Eye (tissue), 1 donor: ENCODE measurements around the gene SULT6B1.
"Not testable (repeated sequence)": the region's sequence is repeated elsewhere in the genome, so short reads cannot be mapped to it uniquely, and the experiment has no call there.

Experiments
- DNase-seq: peaks from one replicate; pipeline ENCODE4 v3.0.0-alpha.2; 2015

The SULT6B1 gene

DNA sequence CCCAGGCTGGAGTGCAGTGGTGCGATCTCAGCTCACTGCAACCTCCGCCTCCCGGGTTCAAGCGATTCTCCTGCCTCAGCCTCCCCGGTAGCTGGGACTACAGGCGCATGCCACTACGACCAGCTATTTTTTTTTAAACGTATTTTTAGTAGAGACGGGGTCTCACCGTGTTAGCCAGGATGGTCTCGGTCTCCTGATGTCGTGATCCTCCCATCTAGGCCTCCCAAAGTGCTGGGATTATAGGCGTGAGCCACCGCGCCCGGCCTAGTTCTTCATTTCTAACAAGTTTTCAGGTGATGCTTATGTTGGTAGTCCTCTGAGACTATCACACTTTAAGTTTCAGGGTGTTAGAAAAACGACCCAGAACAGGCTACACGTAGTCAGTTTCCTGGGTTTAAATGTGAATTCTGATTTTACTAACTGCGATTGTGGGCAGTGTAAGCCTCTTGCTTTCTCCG is 7.4 kb upstream of the SULT6B1 start:
- not testable (repeated sequence) for DNase-seq

DNA sequence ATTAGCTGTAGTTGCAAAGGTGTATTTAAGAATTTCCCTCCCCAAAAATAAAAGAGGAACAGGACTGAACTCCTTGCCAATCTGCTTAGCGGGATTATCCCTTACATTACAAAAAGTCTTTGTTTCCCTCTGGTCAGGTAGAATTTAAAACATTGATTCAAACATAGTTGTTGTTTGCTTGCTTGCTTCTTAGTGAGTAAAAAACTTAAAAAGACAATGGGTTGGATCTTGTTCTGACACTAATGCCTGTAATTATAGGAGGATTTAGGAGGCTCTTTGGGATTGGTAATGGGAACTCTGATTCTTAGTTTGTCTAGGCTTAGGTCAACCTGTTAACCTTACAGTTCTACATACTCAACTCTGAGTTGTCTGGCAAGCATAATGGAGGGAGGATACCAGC is 4.1 kb upstream of the SULT6B1 start:
- DNase-seq = no peak

GRCh38 chr2:37191747-37192146 is 3.3 kb upstream of the SULT6B1 start:
- no peak for DNase-seq

- DNase-seq = no peak
These were observed 2.8 kb upstream of the SULT6B1 start for GRCh38 chr2:37191253-37191652.

DNA sequence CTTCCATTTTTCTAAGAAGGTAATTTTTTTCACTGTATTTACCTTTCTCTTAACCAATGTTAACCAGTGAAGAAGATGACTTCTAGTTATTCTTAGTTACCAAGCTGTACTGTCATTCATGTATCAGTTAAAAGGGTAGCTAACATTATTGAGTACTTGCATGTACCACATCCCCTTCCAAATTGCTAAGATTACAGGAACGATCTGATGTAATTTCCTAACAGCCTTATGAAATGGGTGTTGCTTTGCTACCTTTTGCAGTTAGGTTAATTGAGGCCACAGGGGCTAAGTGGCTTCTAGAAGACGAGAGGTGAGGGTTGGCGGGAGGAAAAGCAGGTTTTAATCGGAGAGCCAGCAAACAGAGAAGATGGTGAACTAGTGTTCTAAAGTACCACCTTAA is 1.8 kb upstream of the SULT6B1 start:
- DNase-seq = no peak

DNA sequence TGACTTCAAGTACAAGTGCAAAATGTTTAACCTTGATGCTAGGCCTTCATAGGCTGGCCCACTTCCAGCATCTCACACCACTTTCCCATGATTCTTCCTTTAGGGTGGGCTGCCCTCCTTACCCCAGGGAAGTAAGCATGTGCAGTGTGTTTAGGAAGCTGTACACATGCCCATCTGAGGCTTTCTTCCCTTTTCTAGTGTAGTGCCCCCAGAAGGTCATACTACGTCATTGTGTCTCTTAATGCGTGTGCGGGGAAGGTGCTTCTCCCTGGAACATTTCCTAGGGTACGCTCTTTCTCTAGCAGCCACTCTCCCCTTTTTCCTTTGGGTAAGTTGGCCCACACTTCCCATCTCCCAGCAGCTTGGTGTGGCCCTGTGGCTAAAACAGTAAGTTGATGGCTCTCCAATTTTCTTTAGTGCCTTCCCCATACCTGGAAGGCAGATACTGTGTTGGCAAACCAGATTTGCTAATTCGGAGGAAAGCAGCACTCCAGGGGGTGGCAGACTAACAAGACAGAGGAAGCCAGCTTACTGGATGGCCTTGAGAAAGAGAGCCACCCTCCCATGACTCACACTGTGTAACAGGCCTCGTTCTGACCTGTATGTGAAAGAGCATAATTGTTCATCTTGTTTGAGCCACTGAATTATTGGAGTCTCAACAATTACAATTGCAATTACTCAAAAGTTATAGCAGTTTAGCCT is 1.1 kb upstream of the SULT6B1 start:
- DNase-seq = no peak

DNA sequence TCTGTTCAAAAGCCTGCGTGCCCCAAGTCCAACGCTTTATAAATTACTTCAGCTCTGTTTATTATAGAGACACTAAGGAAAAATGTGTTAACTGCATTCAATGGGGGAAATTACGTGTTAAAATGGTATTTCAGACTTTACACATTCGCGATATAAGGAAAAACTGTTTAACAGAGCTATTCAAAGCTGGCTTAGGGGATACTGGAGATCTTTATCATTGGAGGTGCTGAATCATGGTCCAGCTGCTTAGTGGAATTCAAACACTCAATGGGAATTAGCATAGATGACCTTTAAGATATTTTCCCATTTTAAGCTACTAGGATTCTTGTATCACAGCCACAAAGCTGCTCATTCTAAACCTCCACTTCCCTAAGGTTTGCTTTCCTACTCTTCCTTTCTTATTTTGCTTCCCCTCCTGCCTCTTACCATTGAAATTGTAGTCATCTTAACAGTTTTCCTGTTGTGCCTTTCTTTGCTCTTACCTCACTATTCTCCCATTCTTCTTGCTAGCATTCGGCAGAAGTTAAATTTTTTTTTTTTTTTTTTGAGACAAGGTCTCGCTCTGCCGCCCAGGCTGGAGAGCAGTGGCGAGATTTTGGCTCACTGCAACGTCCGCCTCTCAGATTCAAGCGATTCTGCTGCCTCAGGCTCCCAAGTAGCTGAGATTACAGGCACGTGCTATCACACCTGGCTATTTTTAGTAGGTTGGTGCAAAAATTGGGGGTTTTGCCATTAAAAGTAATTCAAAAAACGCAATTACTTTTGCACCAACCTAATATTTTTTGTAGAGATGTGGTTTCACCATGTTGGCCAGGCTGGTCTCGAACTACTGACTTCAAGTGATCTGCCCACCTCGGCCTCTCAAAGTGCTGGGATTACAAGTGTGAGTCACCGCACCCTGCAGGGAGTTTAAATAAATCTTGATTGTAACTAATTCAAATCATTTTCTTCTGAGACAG is 6.5 kb downstream of the SULT6B1 start:
- DNase-seq = no peak

DNA sequence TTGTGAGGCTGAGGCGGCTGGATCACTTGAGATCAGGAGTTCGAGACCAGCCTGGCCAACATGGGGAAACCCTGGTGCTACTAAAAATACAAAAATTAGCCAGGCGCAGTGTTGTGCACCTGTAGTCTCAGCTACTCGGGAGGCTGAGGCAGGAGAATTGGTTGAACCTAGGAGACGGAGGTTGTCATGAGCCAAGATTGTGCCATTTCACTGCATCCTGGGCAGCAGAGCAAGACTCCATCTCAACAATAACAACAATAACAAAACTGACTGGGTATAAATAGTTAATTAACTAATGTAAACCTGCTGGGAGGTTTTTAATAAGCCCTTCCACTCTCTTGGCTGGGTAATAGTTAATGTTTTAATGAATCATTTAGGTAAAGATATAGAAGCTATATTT is 7.8 kb downstream of the SULT6B1 start:
- no peak for DNase-seq

DNA sequence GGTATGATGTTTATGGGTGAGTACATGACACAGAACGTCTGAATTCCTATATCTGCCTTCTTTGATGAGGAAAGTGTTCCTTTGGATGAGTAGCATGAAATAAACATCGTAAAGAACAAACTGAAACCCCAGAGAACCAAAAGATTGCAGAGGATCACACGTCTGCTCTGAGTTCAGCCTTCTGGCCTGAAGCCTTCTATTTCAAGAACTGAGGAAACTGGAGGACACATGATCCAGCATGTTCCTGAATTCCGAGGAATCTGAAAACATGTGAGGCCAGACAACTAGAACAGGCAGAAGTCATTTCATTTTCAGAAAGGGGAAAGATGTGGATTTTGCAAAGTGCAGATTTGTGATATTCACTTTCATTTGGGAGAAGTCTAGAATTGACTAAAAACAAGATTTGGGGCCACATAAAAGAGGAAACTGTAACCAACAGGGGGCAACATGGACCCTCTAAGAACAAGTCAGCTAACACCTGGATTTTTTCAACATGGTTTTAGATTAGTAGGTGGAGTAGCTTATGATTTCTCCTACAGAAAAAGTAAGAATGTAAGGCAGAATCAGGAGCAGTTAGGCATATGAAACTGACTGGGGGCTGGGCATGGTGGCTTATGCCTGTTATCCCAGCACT is 8.3 kb downstream of the SULT6B1 start:
- DNase-seq = no peak

DNA sequence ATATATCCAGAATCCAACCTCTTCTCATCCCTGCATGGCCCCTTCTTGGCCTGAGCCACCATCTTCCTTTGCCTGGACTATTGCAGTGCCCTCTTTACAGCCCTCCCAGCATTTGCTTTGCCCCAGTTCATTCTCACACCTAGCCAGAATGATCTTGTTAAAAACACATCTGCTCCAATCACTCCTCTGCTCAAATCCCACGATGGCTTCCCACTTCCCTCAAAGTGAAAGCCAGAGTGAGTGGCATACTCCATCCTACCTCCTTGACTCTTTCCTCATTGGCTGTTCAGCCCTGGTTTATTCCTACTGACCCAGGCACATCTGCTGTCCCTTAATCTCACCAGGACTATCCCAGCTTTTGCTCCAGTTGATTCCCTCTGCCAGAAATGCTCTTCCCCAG is 14.7 kb downstream of the SULT6B1 start:
- no peak for DNase-seq

DNA sequence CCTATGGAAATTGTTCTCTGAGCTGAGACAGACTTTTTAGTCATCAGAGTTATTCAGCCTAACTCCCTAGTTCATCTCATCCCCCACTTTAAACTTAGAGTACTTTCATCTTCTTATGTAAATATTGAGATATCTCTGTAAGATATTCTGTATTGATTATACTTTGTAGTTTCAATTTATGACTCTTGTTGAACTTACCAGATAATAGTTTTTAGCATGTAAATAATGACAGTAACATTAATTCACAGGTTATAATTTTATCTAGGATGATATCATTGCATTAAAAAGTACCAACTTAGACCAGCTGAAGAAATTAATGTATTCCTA is 16.9 kb downstream of the SULT6B1 start:
- no peak for DNase-seq

GRCh38 chr2:37168217-37168981 is 20.1 kb downstream of the SULT6B1 start:
- DNase-seq = peak; percentile 57

GRCh38 chr2:37167636-37168180 is 20.8 kb downstream of the SULT6B1 start:
- no peak for DNase-seq

DNA sequence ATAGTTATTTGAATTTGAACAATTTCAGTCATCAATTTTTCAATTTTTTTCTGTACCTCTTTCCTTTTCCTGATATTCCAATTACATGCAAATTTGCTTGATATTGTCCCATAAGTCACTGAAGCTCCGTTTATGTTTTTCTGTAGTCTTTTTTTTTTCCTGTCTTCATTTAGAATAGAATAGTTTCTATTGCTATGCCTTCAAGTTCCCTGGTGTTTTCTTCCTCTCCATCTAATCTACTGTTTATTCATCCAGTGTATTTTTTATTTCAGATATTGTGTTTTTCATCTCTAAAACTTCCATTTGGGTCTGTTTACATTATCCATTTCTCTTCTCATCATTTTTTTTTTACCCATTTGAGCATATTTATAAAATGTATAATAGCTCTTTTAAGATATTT is 23.7 kb downstream of the SULT6B1 start:
- DNase-seq = no peak

DNA sequence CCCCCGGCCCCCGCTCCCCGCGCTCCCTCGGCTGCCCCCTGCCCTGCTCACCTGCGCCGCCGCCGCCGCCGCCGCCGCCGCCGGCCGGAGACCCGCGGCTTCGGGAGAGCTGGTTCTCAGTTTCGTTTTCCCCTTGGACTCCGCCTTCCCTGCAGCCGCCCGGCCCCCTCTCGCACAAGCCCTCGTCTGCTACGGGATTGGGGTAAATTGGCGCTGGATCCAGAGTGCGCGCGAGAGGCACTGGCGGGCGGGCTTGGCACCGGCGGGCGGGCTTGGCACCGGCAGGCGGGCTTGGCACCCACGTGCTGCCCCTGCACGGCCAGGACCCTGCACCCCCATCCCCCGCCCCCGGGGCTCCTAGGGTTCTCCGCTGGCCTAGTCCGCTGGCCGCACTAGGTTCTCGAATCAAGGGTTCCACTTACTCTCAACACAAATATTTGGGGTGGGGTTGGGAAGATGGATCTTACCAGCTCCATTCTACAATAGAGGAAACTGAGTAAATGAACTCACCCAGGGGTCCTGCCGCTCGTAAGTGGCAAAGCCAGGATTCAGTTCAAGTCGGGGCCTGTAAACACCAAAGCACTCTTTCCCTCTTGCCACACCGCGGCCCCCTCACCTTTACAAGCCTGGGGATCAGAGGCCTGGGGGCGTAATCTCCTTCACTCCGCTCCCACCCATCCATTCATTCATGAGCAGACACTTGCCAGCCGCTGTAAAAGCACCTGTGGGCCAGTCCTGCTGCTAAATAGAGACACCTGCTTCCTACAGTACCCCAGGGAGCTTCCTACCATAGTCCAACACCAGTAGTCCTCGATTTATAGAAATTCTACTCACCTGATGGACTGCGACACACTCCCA is 31.4 kb downstream of the SULT6B1 start, which contains the start of gene EIF2AK2:
EIF2AK2 (minus strand) TSS at position 124 of the 858 bp plus-strand sequence. CDS start 9,174 bp downstream, outside the sequence.
- DNase-seq = peak; percentile 90

- DNase-seq = peak; percentile 85
These were observed 32.2 kb downstream of the SULT6B1 start for GRCh38 chr2:37156071-37156856.

GRCh38 chr2:37154785-37155184 is 33.7 kb downstream of the SULT6B1 start:
- DNase-seq = no peak

GRCh38 chr2:37153224-37153623 is 35.2 kb downstream of the SULT6B1 start:
- no peak for DNase-seq

DNA sequence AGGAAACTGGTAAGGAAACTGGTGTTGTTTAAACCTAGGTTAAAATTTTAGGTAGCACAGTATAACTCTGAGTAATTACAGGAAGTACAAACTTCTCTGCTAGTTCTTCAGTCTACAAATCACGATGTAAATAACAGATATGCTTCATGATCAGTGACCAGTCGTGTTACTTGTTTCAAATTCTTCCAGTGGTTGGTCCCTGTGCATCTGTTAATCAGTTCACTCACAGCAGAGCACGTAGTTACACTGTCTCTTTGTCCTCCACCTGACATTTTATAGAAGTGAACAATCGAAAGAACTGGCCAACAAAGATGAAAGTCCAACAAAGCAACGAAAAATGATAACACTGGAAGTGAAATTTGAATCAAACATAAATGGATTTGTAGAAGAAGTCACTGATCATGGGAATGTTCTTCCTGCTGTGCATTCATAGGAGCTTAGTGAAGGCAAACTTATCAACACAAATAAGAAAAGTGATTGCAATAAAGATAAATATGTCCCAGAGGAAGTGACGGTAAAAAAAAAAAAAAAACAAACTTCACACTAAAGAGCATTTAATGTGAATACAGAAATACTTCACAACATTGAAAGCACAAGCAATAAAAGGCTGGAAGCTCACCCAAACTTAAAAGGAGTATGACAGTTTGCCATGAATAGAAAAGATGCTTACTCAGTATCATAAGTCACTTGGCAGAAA is 38.7 kb downstream of the SULT6B1 start:
- peak; percentile 6 for DNase-seq

GRCh38 chr2:37148325-37148724 is 40.1 kb downstream of the SULT6B1 start:
- DNase-seq = no peak
